ENCODE results near the gene CIROP.

Gene CIROP

DNA sequence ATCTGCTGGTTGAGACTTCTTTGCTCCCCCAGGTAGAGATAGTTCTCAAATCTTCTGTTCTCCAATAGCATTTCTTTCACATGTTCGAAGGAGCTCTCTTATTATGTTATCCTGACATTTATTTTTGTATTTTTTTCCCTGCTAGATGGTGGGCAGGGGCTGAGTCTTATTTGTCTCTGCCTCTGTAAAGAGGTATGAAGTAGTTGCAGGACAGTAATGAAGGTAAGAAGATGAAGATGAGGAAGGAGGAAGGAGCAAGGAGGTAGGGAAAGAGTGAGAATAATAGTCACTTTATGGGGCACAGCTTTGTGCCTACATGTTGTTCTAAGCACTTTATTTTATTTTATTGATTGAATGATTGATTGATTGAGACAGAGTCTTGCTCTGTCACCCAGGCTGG is 5.0 kb upstream of the CIROP start:
- TF ChIP-seq, protein P1, sequence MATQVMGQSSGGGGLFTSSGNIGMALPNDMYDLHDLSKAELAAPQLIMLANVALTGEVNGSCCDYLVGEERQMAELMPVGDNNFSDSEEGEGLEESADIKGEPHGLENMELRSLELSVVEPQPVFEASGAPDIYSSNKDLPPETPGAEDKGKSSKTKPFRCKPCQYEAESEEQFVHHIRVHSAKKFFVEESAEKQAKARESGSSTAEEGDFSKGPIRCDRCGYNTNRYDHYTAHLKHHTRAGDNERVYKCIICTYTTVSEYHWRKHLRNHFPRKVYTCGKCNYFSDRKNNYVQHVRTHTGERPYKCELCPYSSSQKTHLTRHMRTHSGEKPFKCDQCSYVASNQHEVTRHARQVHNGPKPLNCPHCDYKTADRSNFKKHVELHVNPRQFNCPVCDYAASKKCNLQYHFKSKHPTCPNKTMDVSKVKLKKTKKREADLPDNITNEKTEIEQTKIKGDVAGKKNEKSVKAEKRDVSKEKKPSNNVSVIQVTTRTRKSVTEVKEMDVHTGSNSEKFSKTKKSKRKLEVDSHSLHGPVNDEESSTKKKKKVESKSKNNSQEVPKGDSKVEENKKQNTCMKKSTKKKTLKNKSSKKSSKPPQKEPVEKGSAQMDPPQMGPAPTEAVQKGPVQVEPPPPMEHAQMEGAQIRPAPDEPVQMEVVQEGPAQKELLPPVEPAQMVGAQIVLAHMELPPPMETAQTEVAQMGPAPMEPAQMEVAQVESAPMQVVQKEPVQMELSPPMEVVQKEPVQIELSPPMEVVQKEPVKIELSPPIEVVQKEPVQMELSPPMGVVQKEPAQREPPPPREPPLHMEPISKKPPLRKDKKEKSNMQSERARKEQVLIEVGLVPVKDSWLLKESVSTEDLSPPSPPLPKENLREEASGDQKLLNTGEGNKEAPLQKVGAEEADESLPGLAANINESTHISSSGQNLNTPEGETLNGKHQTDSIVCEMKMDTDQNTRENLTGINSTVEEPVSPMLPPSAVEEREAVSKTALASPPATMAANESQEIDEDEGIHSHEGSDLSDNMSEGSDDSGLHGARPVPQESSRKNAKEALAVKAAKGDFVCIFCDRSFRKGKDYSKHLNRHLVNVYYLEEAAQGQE (IDR thresholded peaks at IDR 0.05; ENCODE audit: insufficient read depth in 1 of 2, low read depth in 2 of 2, low read length in 2 of 2) = no peak
- TF ChIP-seq TAF1 (IDR thresholded peaks at IDR 0.05; ENCODE audit: borderline replicate concordance, insufficient read depth, low read length) = no peak
- no peak for TF ChIP-seq FOXP2 (optimal IDR thresholded peaks at IDR 0.05; ENCODE audit: borderline replicate concordance, extremely low read depth, extremely low read length, insufficient read depth)
- no peak for TF ChIP-seq SIN3A (IDR thresholded peaks at IDR 0.05; ENCODE audit: borderline replicate concordance, insufficient read depth, low read length)
- no peak for TF ChIP-seq POLR2AphosphoS5 (IDR thresholded peaks at IDR 0.05; ENCODE audit: low read depth, low read length)

DNA sequence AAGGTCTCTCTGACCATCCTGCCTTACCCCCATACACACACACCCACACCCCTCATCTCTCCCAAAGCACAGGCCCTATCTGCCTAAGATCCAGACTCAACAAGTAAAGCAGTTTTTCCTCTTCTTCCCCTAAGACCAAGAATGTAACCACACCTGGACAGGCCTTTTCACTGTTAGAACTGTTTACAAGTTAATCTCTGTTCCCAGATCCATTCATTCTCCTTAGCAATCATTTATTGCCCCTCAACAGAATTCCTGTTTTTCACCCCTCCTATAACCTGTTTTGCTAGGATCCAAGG is 1.9 kb upstream of the CIROP start:
- TF ChIP-seq POLR2AphosphoS5 (IDR thresholded peaks at IDR 0.05; ENCODE audit: low read depth, low read length) = no peak
- TF ChIP-seq TAF1 (IDR thresholded peaks at IDR 0.05; ENCODE audit: borderline replicate concordance, insufficient read depth, low read length) = no peak
- TF ChIP-seq, protein P1 (IDR thresholded peaks at IDR 0.05; ENCODE audit: insufficient read depth in 1 of 2, low read depth in 2 of 2, low read length in 2 of 2) = no peak
- no peak for TF ChIP-seq FOXP2 (optimal IDR thresholded peaks at IDR 0.05; ENCODE audit: borderline replicate concordance, extremely low read depth, extremely low read length, insufficient read depth)
- no peak for TF ChIP-seq SIN3A (IDR thresholded peaks at IDR 0.05; ENCODE audit: borderline replicate concordance, insufficient read depth, low read length)

DNA sequence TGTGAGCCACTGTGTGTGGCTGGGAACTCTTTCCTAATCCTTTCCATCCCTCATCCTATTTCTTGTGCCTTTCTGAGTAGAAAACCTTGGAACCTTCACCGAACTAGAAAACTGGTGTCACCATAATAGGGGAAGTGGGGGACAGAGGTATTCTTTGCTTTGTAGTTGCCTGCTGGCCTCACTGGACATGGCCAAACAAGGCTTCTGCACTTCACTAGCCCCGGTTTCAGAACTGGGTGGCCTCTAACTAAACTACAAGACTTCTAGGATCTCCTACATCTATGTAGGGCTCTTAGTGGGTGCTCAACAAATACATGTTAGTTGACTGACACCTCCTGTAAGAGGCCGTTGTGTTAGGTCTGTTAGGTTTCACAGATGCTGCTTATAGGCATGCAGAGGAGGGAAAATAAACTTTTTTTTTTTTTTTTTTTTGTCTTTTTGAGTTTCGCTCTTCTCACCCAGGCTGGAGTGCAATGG is 597 bp upstream of the CIROP start:
- no peak for TF ChIP-seq SIN3A (IDR thresholded peaks at IDR 0.05; ENCODE audit: borderline replicate concordance, insufficient read depth, low read length)
- TF ChIP-seq, protein P1 (IDR thresholded peaks at IDR 0.05; ENCODE audit: insufficient read depth in 1 of 2, low read depth in 2 of 2, low read length in 2 of 2) = no peak
- no peak for TF ChIP-seq FOXP2 (optimal IDR thresholded peaks at IDR 0.05; ENCODE audit: borderline replicate concordance, extremely low read depth, extremely low read length, insufficient read depth)
- no peak for TF ChIP-seq POLR2AphosphoS5 (IDR thresholded peaks at IDR 0.05; ENCODE audit: low read depth, low read length)
- TF ChIP-seq TAF1 (IDR thresholded peaks at IDR 0.05; ENCODE audit: borderline replicate concordance, insufficient read depth, low read length) = no peak

DNA sequence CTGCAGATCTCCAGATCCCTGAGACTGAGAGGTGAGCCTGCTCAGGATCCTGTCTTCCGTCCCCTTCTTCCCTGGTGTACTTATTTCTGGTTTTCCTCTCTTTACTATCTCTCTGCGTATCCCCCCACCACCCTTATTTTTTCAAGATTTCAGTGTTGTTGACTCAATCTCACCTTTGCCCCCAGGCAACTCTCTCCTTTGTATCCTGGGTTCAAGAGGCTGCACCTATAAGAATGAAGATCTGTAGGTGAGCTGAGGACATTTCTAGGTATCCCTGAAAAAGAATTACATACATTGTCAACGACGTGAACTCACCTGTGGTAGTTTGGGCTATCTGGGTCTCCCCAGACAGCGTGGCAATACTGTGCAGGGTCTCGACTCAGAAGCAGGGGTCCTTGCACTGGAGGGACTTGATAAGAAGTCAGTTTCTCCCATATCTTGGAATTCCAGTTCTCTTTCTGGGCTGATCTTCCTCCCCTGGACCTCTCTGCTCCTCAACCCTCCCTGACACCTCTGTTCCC is 659 bp downstream of the CIROP start:
- TF ChIP-seq SIN3A (IDR thresholded peaks at IDR 0.05; ENCODE audit: borderline replicate concordance, insufficient read depth, low read length) (no peak), TAF1 (IDR thresholded peaks at IDR 0.05; ENCODE audit: borderline replicate concordance, insufficient read depth, low read length) (no peak), FOXP2 (optimal IDR thresholded peaks at IDR 0.05; ENCODE audit: borderline replicate concordance, extremely low read depth, extremely low read length, insufficient read depth) (no peak), POLR2AphosphoS5 (IDR thresholded peaks at IDR 0.05; ENCODE audit: low read depth, low read length) (no peak)
- TF ChIP-seq, protein P1 (IDR thresholded peaks at IDR 0.05; ENCODE audit: insufficient read depth in 1 of 2, low read depth in 2 of 2, low read length in 2 of 2) = no peak

DNA sequence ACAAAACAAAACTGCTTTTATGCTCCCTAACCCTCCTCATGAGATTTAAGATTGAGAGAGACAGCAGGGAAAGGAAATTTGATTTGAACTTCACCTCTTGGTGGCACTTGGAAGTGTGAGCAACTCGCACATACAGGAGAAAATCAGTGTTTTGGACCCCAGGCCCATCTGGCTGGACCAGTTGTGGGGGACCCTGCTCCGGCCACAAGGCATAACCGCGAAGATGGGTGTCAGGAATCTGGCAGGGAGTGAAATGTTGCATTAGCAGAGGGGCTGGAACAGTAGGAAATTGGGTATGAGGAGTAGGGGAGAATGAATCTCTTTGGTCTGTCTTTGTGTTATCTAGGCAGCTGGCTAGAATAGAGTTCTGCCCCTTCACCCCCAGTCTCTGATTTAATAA is 1.2 kb downstream of the CIROP start:
- TF ChIP-seq, protein P1 (IDR thresholded peaks at IDR 0.05; ENCODE audit: insufficient read depth in 1 of 2, low read depth in 2 of 2, low read length in 2 of 2) = no peak
- TF ChIP-seq TAF1 (IDR thresholded peaks at IDR 0.05; ENCODE audit: borderline replicate concordance, insufficient read depth, low read length) (no peak), SIN3A (IDR thresholded peaks at IDR 0.05; ENCODE audit: borderline replicate concordance, insufficient read depth, low read length) (no peak), POLR2AphosphoS5 (IDR thresholded peaks at IDR 0.05; ENCODE audit: low read depth, low read length) (no peak)
